Gastroesophageal sphincter (tissue), 3 donors: Measurements from ENCODE around the gene PGBD5.

Source experiments
- CTCF ChIP-seq, 4 experiments: fragments of 200-600 bp in 2 of 4; fragments of 450-650 bp in 2 of 4; sonication (generic) in 1 of 4; IDR thresholded peaks; one replicate each; pipeline ENCODE4 v1.5.1; 2017 to 2019; ENCODE audit warnings: antibody characterized with exemption in 4 of 4, mild to moderate bottlenecking in 2 of 4, moderate library complexity in 2 of 4
- EP300 ChIP-seq: sonication (generic); formaldehyde crosslinking; IDR thresholded peaks from one replicate; pipeline ENCODE4 v1.6.1; 2017; ENCODE audit warnings: antibody characterized with exemption, mild to moderate bottlenecking
- POLR2A ChIP-seq, 2 donors: fragments of 450-650 bp; IDR thresholded peaks; one replicate each; pipeline ENCODE4 v1.6.1; 2017; ENCODE audit warnings: antibody characterized with exemption in 2 of 2, mild to moderate bottlenecking in 2 of 2, moderate library complexity in 1 of 2
- POLR2AphosphoS5 ChIP-seq: sonication (generic); formaldehyde crosslinking; IDR thresholded peaks from one replicate; pipeline ENCODE4 v1.6.1; 2017; ENCODE audit warnings: antibody characterized with exemption

- TF ChIP-seq CTCF (IDR thresholded peaks at IDR 0.05) (no peak), POLR2AphosphoS5 (no peak), EP300 (no peak), POLR2A (IDR thresholded peaks at IDR 0.05) (no peak)
These were observed 83.4 kb downstream of the PGBD5 start for GRCh38 chr1:230342699-230343098.
